SU-DHL-6 (cell line): ENCODE results near the gene BDKRB2.

Experiments used
- H2AFZ ChIP-seq: fragments of 200-600 bp; sonication (generic); 2 replicates; pipeline ENCODE4 v1.6.1; 2014; ENCODE audit warnings: low read depth, mild to moderate bottlenecking, moderate library complexity, mixed read lengths, antibody characterized with exemption, low read length; ENCODE audit not compliant: severe bottlenecking
- H3F3A ChIP-seq: fragments of 200-600 bp; shearing (Covaris generic); 2 replicates; pipeline ENCODE4 v1.6.0; 2016; ENCODE audit warnings: antibody characterized with exemption, mild to moderate bottlenecking; ENCODE audit not compliant: insufficient read depth
- H3K27ac ChIP-seq: fragments of 200-600 bp; sonication (generic); 2 replicates; pipeline ENCODE4 v1.5.1; 2016; ENCODE audit warnings: low read depth, mild to moderate bottlenecking, low read length, moderate library complexity, mixed read lengths
- H3K27me3 ChIP-seq: fragments of 200-600 bp; sonication (generic), shearing (Covaris generic); 2 replicates; pipeline ENCODE4 v1.6.0; 2014; ENCODE audit warnings: mild to moderate bottlenecking, low read length
- H3K36me3 ChIP-seq: fragments of 200-600 bp; sonication (generic); 2 replicates; pipeline ENCODE4 v1.6.1; 2014; ENCODE audit warnings: mild to moderate bottlenecking, low read length, mixed read lengths
- H3K4me2 ChIP-seq: fragments of 300-600, 200-600 bp; shearing (Covaris generic), sonication (generic); 2 replicates; pipeline ENCODE4 v1.6.0; 2014; ENCODE audit warnings: low read length, low read depth, mild to moderate bottlenecking; ENCODE audit not compliant: poor library complexity, severe bottlenecking
- H3K4me3 ChIP-seq: fragments of 200-600 bp; sonication (generic); 2 replicates; pipeline ENCODE4 v1.5.1; 2014; ENCODE audit warnings: antibody characterized with exemption, low read length, mild to moderate bottlenecking, mixed read lengths; ENCODE audit not compliant: insufficient read depth, poor library complexity, severe bottlenecking
- H3K79me2 ChIP-seq: fragments of 200-600 bp; sonication (generic); 2 replicates; pipeline ENCODE4 v1.6.1; 2014; ENCODE audit warnings: mild to moderate bottlenecking, low read length, moderate library complexity; ENCODE audit not compliant: insufficient read depth
- H3K9ac ChIP-seq: fragments of 200-600 bp; sonication (generic); 2 replicates; pipeline ENCODE4 v1.7.0; 2014; ENCODE audit warnings: mild to moderate bottlenecking, low read length
- H3K9me2 ChIP-seq: fragments of 200-600 bp; sonication (generic); replicated peaks from 2 replicates; pipeline ENCODE4 v1.6.1; 2014; ENCODE audit warnings: low read length; ENCODE audit not compliant: insufficient read depth
- H3K9me3 ChIP-seq: fragments of 200-600 bp; sonication (generic); 2 replicates; pipeline ENCODE4 v1.6.1; 2014; ENCODE audit warnings: low read length, mixed read lengths; ENCODE audit not compliant: insufficient read depth
- H4K20me1 ChIP-seq: fragments of 200-600 bp; sonication (generic); 2 replicates; pipeline ENCODE4 v1.6.1; 2014; ENCODE audit warnings: low read depth, mild to moderate bottlenecking, antibody characterized with exemption, low read length, moderate library complexity, mixed read lengths
- EZH2phosphoT487 ChIP-seq: fragments of 200-600 bp; sonication (generic), shearing (Covaris generic); conservative IDR thresholded peaks from 2 replicates; pipeline ENCODE4 v1.6.1; 2018; ENCODE audit warnings: mild to moderate bottlenecking, antibody characterized with exemption, low read length, moderate library complexity, mixed read lengths
- TF ChIP-seq, protein P1 (sequence below): fragments of 200-600 bp; sonication (generic); IDR thresholded peaks from one replicate; pipeline ENCODE4 v1.5.1; 2017; ENCODE audit warnings: antibody characterized with exemption, mild to moderate bottlenecking, low read length, moderate library complexity; ENCODE audit not compliant: insufficient read depth, poor library complexity, severe bottlenecking

The BDKRB2 gene

GRCh38 chr14:96161636-96162035 is 43.0 kb upstream of the BDKRB2 start:
- no peaks in the 10 kb centered on the region for H3K27me3 ChIP-seq
- no peak overlapping the region for H3K4me2 ChIP-seq
- no peaks in the 10 kb centered on the region for H3K9me2 ChIP-seq
- H3K4me3 ChIP-seq, result no peak overlapping the region
- TF ChIP-seq, protein P1, sequence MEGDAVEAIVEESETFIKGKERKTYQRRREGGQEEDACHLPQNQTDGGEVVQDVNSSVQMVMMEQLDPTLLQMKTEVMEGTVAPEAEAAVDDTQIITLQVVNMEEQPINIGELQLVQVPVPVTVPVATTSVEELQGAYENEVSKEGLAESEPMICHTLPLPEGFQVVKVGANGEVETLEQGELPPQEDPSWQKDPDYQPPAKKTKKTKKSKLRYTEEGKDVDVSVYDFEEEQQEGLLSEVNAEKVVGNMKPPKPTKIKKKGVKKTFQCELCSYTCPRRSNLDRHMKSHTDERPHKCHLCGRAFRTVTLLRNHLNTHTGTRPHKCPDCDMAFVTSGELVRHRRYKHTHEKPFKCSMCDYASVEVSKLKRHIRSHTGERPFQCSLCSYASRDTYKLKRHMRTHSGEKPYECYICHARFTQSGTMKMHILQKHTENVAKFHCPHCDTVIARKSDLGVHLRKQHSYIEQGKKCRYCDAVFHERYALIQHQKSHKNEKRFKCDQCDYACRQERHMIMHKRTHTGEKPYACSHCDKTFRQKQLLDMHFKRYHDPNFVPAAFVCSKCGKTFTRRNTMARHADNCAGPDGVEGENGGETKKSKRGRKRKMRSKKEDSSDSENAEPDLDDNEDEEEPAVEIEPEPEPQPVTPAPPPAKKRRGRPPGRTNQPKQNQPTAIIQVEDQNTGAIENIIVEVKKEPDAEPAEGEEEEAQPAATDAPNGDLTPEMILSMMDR, result no peak
- no peak for TF ChIP-seq EZH2phosphoT487
- H3K79me2 ChIP-seq, result no peaks in the 10 kb centered on the region
- H3K9me3 ChIP-seq, result no peaks in the 10 kb centered on the region
- H3K36me3 ChIP-seq, result no peaks in the 10 kb centered on the region
- H4K20me1 ChIP-seq, result no peaks in the 10 kb centered on the region
- H3F3A ChIP-seq, result no peaks in the 10 kb centered on the region
- H2AFZ ChIP-seq, result no peak overlapping the region
- H3K9ac ChIP-seq, result no peak overlapping the region
- H3K27ac ChIP-seq, result no peak overlapping the region

GRCh38 chr14:96162265-96162664 is 42.4 kb upstream of the BDKRB2 start:
- Histone ChIP-seq H3K9ac (no peak overlapping the region), H3K79me2 (no peaks in the 10 kb centered on the region), H3K4me3 (no peak overlapping the region), H3K36me3 (no peaks in the 10 kb centered on the region), H3K4me2 (no peak overlapping the region), H3K9me2 (no peaks in the 10 kb centered on the region), H4K20me1 (no peaks in the 10 kb centered on the region), H3F3A (no peaks in the 10 kb centered on the region), H3K27ac (no peak overlapping the region), H3K9me3 (no peaks in the 10 kb centered on the region), H2AFZ (no peak overlapping the region), H3K27me3 (no peaks in the 10 kb centered on the region)
- TF ChIP-seq, protein P1, result no peak
- no peak for TF ChIP-seq EZH2phosphoT487

- no peaks in the 10 kb centered on the region for H3K79me2 ChIP-seq
- H2AFZ ChIP-seq, result no peak overlapping the region
- no peaks in the 10 kb centered on the region for H3F3A ChIP-seq
- H3K27me3 ChIP-seq, result no peaks in the 10 kb centered on the region
- H3K4me3 ChIP-seq, result no peak overlapping the region
- TF ChIP-seq, protein P1, result no peak
- TF ChIP-seq EZH2phosphoT487, result no peak
- H3K27ac ChIP-seq, result no peak overlapping the region
- H3K9ac ChIP-seq, result no peak overlapping the region
- no peaks in the 10 kb centered on the region for H3K9me3 ChIP-seq
- H3K4me2 ChIP-seq, result no peak overlapping the region
- H3K9me2 ChIP-seq, result no peaks in the 10 kb centered on the region
- no peaks in the 10 kb centered on the region for H4K20me1 ChIP-seq
- H3K36me3 ChIP-seq, result no peaks in the 10 kb centered on the region
Observed at GRCh38 chr14:96162741-96163140, 41.9 kb upstream of the BDKRB2 start.
